SU-DHL-6 (cell line): ENCODE results near the gene NOXA1.
"Not testable (repeated sequence)": the region's sequence is repeated elsewhere in the genome, so short reads cannot be mapped to it uniquely, and the experiment has no call there.

Experiments used
- H2AFZ ChIP-seq: fragments of 200-600 bp; sonication (generic); 2 replicates; pipeline ENCODE4 v1.6.1; 2014; ENCODE audit warnings: low read depth, mild to moderate bottlenecking, moderate library complexity, mixed read lengths, antibody characterized with exemption, low read length; ENCODE audit not compliant: severe bottlenecking
- H3F3A ChIP-seq: fragments of 200-600 bp; shearing (Covaris generic); 2 replicates; pipeline ENCODE4 v1.6.0; 2016; ENCODE audit warnings: antibody characterized with exemption, mild to moderate bottlenecking; ENCODE audit not compliant: insufficient read depth
- H3K27ac ChIP-seq: fragments of 200-600 bp; sonication (generic); 2 replicates; pipeline ENCODE4 v1.5.1; 2016; ENCODE audit warnings: low read depth, mild to moderate bottlenecking, low read length, moderate library complexity, mixed read lengths
- H3K27me3 ChIP-seq: fragments of 200-600 bp; sonication (generic), shearing (Covaris generic); 2 replicates; pipeline ENCODE4 v1.6.0; 2014; ENCODE audit warnings: mild to moderate bottlenecking, low read length
- H3K36me3 ChIP-seq: fragments of 200-600 bp; sonication (generic); 2 replicates; pipeline ENCODE4 v1.6.1; 2014; ENCODE audit warnings: mild to moderate bottlenecking, low read length, mixed read lengths
- H3K4me2 ChIP-seq: fragments of 300-600, 200-600 bp; shearing (Covaris generic), sonication (generic); 2 replicates; pipeline ENCODE4 v1.6.0; 2014; ENCODE audit warnings: low read length, low read depth, mild to moderate bottlenecking; ENCODE audit not compliant: poor library complexity, severe bottlenecking
- H3K4me3 ChIP-seq: fragments of 200-600 bp; sonication (generic); 2 replicates; pipeline ENCODE4 v1.5.1; 2014; ENCODE audit warnings: antibody characterized with exemption, low read length, mild to moderate bottlenecking, mixed read lengths; ENCODE audit not compliant: insufficient read depth, poor library complexity, severe bottlenecking
- H3K79me2 ChIP-seq: fragments of 200-600 bp; sonication (generic); 2 replicates; pipeline ENCODE4 v1.6.1; 2014; ENCODE audit warnings: mild to moderate bottlenecking, low read length, moderate library complexity; ENCODE audit not compliant: insufficient read depth
- H3K9ac ChIP-seq: fragments of 200-600 bp; sonication (generic); 2 replicates; pipeline ENCODE4 v1.7.0; 2014; ENCODE audit warnings: mild to moderate bottlenecking, low read length
- H3K9me2 ChIP-seq: fragments of 200-600 bp; sonication (generic); replicated peaks from 2 replicates; pipeline ENCODE4 v1.6.1; 2014; ENCODE audit warnings: low read length; ENCODE audit not compliant: insufficient read depth
- H3K9me3 ChIP-seq: fragments of 200-600 bp; sonication (generic); 2 replicates; pipeline ENCODE4 v1.6.1; 2014; ENCODE audit warnings: low read length, mixed read lengths; ENCODE audit not compliant: insufficient read depth
- H4K20me1 ChIP-seq: fragments of 200-600 bp; sonication (generic); 2 replicates; pipeline ENCODE4 v1.6.1; 2014; ENCODE audit warnings: low read depth, mild to moderate bottlenecking, antibody characterized with exemption, low read length, moderate library complexity, mixed read lengths
- CTCF ChIP-seq: fragments of 200-600 bp; sonication (generic); IDR thresholded peaks from one replicate; pipeline ENCODE4 v1.5.1; 2017; ENCODE audit warnings: antibody characterized with exemption, mild to moderate bottlenecking, low read length, moderate library complexity; ENCODE audit not compliant: insufficient read depth, poor library complexity, severe bottlenecking
- EZH2phosphoT487 ChIP-seq: fragments of 200-600 bp; sonication (generic), shearing (Covaris generic); conservative IDR thresholded peaks from 2 replicates; pipeline ENCODE4 v1.6.1; 2018; ENCODE audit warnings: mild to moderate bottlenecking, antibody characterized with exemption, low read length, moderate library complexity, mixed read lengths

Gene NOXA1

DNA sequence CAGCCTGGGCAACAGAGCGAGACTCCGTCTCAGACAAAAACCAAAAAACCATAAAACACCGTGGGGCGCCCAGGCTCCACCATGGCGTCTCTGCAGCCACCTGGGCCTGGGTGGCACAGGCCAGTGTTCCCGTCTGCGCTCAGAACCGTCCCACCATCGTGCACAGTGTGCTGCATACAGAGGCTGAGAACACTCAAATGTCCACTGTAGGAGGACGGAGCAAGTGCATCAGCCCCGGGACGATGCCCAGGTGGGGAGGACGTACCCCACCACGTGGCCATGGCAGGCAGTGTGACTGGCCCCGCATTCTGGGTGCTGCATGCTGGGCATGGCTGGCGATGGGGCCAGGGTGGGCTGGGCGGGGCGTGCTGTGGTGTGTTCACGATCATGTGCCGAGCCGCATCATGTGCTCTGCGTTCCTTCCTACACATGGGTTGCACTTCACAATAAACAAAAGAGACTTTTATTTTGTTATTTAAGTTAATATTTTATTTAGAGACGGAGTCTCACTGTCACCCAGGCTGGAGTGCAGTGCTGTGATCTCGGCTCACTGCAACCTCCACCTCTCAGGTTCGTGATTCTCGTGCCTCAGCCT, 38.0 kb upstream of the NOXA1 start:
- Histone ChIP-seq H3K4me3 (no peak overlapping the region), H3K9me3 (no peaks in the 10 kb centered on the region), H3K9me2 (no peaks in the 10 kb centered on the region), H3F3A (no peaks in the 10 kb centered on the region), H2AFZ (no peak overlapping the region), H3K27me3 (no peaks in the 10 kb centered on the region), H3K4me2 (no peak overlapping the region), H3K9ac (no peak overlapping the region), H3K36me3 (no peaks in the 10 kb centered on the region), H3K27ac (no peak overlapping the region), H3K79me2 (no peaks in the 10 kb centered on the region), H4K20me1 (no peaks in the 10 kb centered on the region)
- TF ChIP-seq EZH2phosphoT487 (no peak), CTCF (no peak)

- not testable (repeated sequence) for H3K4me2 ChIP-seq, H2AFZ ChIP-seq, H3K9ac ChIP-seq, H4K20me1 ChIP-seq, H3K9me3 ChIP-seq, H3K27ac ChIP-seq, H3K79me2 ChIP-seq, H3K9me2 ChIP-seq, H3F3A ChIP-seq, H3K27me3 ChIP-seq, H3K36me3 ChIP-seq, H3K4me3 ChIP-seq
These were observed 36.6 kb upstream of the NOXA1 start for GRCh38 chr9:137386507-137387113.

DNA sequence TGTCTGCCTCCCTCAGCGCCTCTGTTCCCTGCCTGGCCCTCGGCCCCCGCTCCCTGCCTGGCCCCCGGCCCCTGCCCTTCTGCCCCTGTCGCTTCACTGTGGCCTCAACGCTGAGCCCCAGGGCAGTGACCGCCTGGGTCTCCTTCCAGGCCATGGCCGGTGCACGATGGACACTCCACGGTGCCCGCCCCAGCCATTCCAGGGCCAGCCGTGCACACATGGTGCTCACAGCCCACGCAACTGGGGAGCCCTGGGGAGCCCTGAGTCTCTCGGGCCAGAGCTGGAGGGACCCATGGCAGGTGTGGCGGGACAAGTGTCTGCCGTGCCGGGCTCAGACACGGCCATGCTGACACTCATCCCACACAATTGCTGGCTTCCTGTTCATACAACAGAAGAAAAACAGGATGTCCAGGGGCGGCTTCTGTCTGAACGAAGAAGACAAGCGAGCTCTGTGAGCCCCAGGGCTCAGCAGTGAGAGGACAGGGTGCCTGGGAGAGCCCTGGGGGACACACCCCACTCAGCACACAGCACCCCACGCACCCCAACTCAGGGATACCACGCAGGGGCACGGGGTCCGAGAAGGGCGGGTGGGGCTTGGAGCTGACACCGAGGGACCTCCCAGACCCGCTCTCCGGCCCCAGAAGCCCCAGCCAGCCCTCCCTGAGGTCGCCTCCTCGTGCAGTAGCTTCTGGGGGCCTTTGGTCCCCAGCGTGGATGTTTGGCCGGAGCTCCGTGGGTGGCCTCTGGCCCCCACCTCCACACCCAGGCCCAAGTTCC, 35.9 kb upstream of the NOXA1 start:
- Histone ChIP-seq H3F3A (no peaks in the 10 kb centered on the region), H3K27ac (no peak overlapping the region), H3K36me3 (no peaks in the 10 kb centered on the region), H3K9ac (no peak overlapping the region), H4K20me1 (no peaks in the 10 kb centered on the region), H3K27me3 (no peaks in the 10 kb centered on the region), H3K4me3 (no peak overlapping the region), H3K9me2 (no peaks in the 10 kb centered on the region), H2AFZ (no peak overlapping the region), H3K9me3 (no peaks in the 10 kb centered on the region), H3K4me2 (no peak overlapping the region), H3K79me2 (no peaks in the 10 kb centered on the region)
- no peak for TF ChIP-seq EZH2phosphoT487
- no peak for TF ChIP-seq CTCF
